OCI-LY3 (cell line): ENCODE data around the gene TCF12.

ENCODE experiments used
- H2AFZ ChIP-seq: fragments of 200-600, 300-600 bp; shearing (Covaris generic); 2 replicates; pipeline ENCODE4 v1.6.0; 2014; ENCODE audit warnings: antibody characterized with exemption, low read depth, low read length
- H3K27ac ChIP-seq: fragments of 200-600, 300-600 bp; sonication (generic); 2 replicates; pipeline ENCODE4 v1.5.1; 2014; ENCODE audit warnings: mild to moderate bottlenecking, low read length, moderate library complexity, mixed read lengths
- H3K27me3 ChIP-seq: fragments of 200-600, 300-600 bp; sonication (generic); 2 replicates; pipeline ENCODE4 v1.6.1; 2014; ENCODE audit warnings: low read depth, low read length, mixed read lengths
- H3K36me3 ChIP-seq: fragments of 200-600, 300-600 bp; sonication (generic); replicated peaks from 2 replicates; pipeline ENCODE3; 2014; ENCODE audit warnings: low read depth, low read length, mixed read lengths
- H3K4me1 ChIP-seq: fragments of 300-600, 200-600 bp; sonication (generic); 2 replicates; pipeline ENCODE4 v1.6.1; 2014; ENCODE audit warnings: low read length, mixed read lengths
- H3K4me2 ChIP-seq: fragments of 200-600, 300-600 bp; sonication (generic); 2 replicates; pipeline ENCODE4 v1.6.1; 2014; ENCODE audit warnings: low read length, mixed read lengths
- H3K4me3 ChIP-seq: fragments of 300-600, 200-600 bp; sonication (generic); 2 replicates; pipeline ENCODE4 v1.5.1; 2014; ENCODE audit warnings: antibody characterized with exemption, mild to moderate bottlenecking, low read length, moderate library complexity
- H3K79me2 ChIP-seq: fragments of 300-600, 200-600 bp; shearing (Covaris generic); 2 replicates; pipeline ENCODE4 v1.6.1; 2014; ENCODE audit warnings: mild to moderate bottlenecking, low read length, mixed read lengths
- H3K9ac ChIP-seq: fragments of 300-600, 200-600 bp; shearing (Covaris generic); 2 replicates; pipeline ENCODE4 v1.6.0; 2014; ENCODE audit warnings: mild to moderate bottlenecking, low read length, moderate library complexity
- H3K9me3 ChIP-seq: fragments of 200-600, 300-600 bp; shearing (Covaris generic); 2 replicates; pipeline ENCODE4 v1.6.1; 2014; ENCODE audit warnings: low read length, mixed read lengths; ENCODE audit not compliant: insufficient read depth
- H4K20me1 ChIP-seq: fragments of 200-600, 300-600 bp; sonication (generic); 2 replicates; pipeline ENCODE4 v1.6.1; 2016; ENCODE audit warnings: low read length, mixed read lengths; ENCODE audit not compliant: insufficient read depth
- EZH2phosphoT487 ChIP-seq: fragments of 200-600 bp; shearing (Covaris generic); IDR thresholded peaks from 2 replicates; pipeline ENCODE4 v1.6.1; 2018; ENCODE audit warnings: antibody characterized with exemption, mixed run types, low read depth
- TF ChIP-seq, protein P1 (sequence below): fragments of 200-600, 300-600 bp; sonication (generic); IDR thresholded peaks from 2 replicates; pipeline ENCODE4 v1.5.1; 2014; ENCODE audit warnings: antibody characterized with exemption, low read length, low read depth

Gene TCF12

DNA sequence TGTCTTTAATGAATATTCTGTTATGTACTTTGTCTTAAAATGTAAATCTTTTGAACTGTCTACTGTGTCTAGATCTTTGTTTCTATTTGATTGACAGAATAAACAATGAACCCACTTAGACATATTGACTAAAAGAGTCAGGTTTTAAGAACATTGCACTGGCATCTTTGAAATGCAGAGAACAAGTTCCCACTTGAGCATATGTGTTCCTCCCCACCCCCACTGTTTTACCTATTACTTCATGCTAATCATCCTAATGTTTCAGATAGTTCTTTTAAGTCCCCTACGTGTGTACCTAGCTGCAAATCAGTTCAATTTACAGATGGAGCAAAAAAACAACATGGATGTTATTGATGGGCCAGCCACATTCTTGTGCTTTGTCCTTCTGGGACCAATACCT, 11.7 kb upstream of the TCF12 start:
- Histone ChIP-seq H3K4me3 (peak overlapping the region; percentile 42; the same call in 1 of the 2 replicates), H4K20me1 (no peaks in the 10 kb centered on the region), H3K4me2 (peak overlapping the region; percentile 46), H2AFZ (0 out of 2 replicates have a peak overlapping the region, but pooled peaks have one; percentile 6), H3K9ac (no peak overlapping the region), H3K4me1 (peaks cover 10% of the 10 kb centered on the region), H3K79me2 (no peaks in the 10 kb centered on the region), H3K27me3 (no peaks in the 10 kb centered on the region), H3K27ac (no peak overlapping the region), H3K9me3 (no peaks in the 10 kb centered on the region), H3K36me3 (no peaks in the 10 kb centered on the region)
- TF ChIP-seq EZH2phosphoT487, result no peak
- TF ChIP-seq, protein P1, sequence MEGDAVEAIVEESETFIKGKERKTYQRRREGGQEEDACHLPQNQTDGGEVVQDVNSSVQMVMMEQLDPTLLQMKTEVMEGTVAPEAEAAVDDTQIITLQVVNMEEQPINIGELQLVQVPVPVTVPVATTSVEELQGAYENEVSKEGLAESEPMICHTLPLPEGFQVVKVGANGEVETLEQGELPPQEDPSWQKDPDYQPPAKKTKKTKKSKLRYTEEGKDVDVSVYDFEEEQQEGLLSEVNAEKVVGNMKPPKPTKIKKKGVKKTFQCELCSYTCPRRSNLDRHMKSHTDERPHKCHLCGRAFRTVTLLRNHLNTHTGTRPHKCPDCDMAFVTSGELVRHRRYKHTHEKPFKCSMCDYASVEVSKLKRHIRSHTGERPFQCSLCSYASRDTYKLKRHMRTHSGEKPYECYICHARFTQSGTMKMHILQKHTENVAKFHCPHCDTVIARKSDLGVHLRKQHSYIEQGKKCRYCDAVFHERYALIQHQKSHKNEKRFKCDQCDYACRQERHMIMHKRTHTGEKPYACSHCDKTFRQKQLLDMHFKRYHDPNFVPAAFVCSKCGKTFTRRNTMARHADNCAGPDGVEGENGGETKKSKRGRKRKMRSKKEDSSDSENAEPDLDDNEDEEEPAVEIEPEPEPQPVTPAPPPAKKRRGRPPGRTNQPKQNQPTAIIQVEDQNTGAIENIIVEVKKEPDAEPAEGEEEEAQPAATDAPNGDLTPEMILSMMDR, result no peak

DNA sequence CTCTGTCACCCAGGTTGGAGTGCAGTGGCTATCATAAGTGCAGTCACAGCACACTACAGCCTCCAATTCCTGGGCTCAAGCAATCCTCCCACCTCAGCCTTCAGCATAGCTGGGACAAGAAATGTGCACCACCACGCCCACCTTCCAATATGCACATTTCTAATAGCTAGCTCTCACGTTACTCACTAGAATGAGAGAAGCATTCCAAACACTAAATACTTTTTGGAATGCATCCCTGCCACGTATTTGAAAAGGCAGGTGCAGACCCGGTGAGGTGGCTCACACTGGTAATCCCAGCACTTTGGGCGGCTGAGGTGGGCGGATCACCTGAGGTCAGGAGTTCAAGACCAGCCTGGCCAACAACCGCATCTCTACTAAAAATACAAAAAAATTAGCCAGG, 7.6 kb upstream of the TCF12 start:
- Histone ChIP-seq H2AFZ (no peak overlapping the region), H3K27me3 (no peaks in the 10 kb centered on the region), H3K9me3 (no peaks in the 10 kb centered on the region), H3K4me3 (no peak overlapping the region), H3K36me3 (no peaks in the 10 kb centered on the region), H3K4me1 (peaks cover 10% of the 10 kb centered on the region), H3K79me2 (no peaks in the 10 kb centered on the region), H3K27ac (no peak overlapping the region), H3K9ac (no peak overlapping the region), H4K20me1 (no peaks in the 10 kb centered on the region), H3K4me2 (no peak overlapping the region)
- TF ChIP-seq, protein P1, result no peak
- TF ChIP-seq EZH2phosphoT487, result no peak

DNA sequence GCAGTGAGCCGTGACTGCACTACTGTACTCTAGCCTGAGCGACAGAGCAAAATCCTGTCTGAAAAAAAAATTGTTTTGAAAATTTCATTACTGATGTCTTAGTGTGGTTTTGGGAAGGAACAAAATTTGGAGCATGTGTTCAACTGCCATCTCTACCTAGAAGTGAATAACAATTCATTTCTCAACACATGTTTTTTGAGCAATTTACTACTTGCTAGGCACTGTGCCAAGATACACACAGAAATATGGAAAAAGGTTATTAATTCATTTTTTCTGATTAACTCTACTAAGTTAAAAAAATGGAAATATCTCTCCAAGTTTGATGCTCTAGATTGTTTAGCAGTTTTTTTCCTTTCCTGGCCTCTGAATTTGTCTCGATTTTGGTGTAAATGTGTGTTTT, 5.2 kb upstream of the TCF12 start:
- H4K20me1 ChIP-seq, result no peaks in the 10 kb centered on the region
- H3K4me1 ChIP-seq, result peaks cover 6% of the 10 kb centered on the region
- H3K9ac ChIP-seq, result no peak overlapping the region
- no peaks in the 10 kb centered on the region for H3K9me3 ChIP-seq
- no peak overlapping the region for H3K4me3 ChIP-seq
- peaks cover 3% of the 10 kb centered on the region for H3K36me3 ChIP-seq
- no peaks in the 10 kb centered on the region for H3K27me3 ChIP-seq
- H2AFZ ChIP-seq, result no peak overlapping the region
- no peak overlapping the region for H3K4me2 ChIP-seq
- no peak overlapping the region for H3K27ac ChIP-seq
- TF ChIP-seq EZH2phosphoT487, result no peak
- TF ChIP-seq, protein P1, result no peak
- H3K79me2 ChIP-seq, result no peaks in the 10 kb centered on the region

DNA sequence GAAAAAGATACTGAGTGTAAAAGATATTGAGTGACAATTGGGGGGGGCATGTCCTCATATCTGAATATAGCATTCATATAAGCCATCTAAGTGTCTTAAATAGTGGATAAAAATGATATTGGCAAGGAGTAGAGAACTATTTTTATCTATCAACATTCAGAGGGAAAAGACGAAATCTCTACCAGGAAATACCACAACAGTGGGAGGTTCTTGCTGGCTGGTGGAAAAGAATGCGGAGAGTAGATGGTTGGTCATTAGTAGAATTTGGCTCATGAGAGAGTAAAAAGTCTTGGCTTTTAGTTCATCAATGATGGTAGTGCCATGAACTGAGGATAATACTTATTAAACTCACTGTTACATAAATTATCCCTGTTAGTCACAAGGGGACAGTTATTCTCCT, 4.8 kb upstream of the TCF12 start:
- TF ChIP-seq, protein P1, result no peak
- TF ChIP-seq EZH2phosphoT487, result no peak
- Histone ChIP-seq H2AFZ (no peak overlapping the region), H3K27me3 (no peaks in the 10 kb centered on the region), H3K4me2 (no peak overlapping the region), H3K36me3 (peaks cover 3% of the 10 kb centered on the region), H3K4me1 (peaks cover 6% of the 10 kb centered on the region), H4K20me1 (no peaks in the 10 kb centered on the region), H3K27ac (no peak overlapping the region), H3K9me3 (no peaks in the 10 kb centered on the region), H3K4me3 (no peak overlapping the region), H3K9ac (no peak overlapping the region), H3K79me2 (peaks cover 1% of the 10 kb centered on the region; the same call in 1 of the 2 replicates)
